Activated CD8-positive, alpha-beta memory T cell treated with anti-CD3 and anti-CD28 coated beads, Interleukin-2, amount 10 ng/mL, durations not matched to agents 7 days and 5 days (primary cell): ENCODE results near the gene CDK11B. TPM values are rescaled to one million over a fixed set of nuclear protein-coding genes. Genes with fewer than 3 reads are reported as not detected.

Experiments
- ATAC-seq: fragments of 150-1000 bp; cut with Tn5 transposase; one replicate; pipeline ENCODE4 v1.10.0; 2021; ENCODE audit warnings: moderate library complexity
- CTCF ChIA-PET: fragments of 350-600 bp; sonication (Branson Sonifier 250); formaldehyde crosslinking; loops from one replicate; lab custom pipeline; 2021; ENCODE audit warnings: antibody characterized with exemption; lab: Charles Lee
- DNase-seq: peaks from one replicate; pipeline ENCODE4 v3.0.0-alpha.2; 2020
- H3K27ac Mint-ChIP-seq: one replicate; pipeline ENCODE4 v1.8.0; 2021; ENCODE audit warnings: mild to moderate bottlenecking, mixed read lengths
- H3K27me3 Mint-ChIP-seq: one replicate; pipeline ENCODE4 v1.8.0; 2021; ENCODE audit warnings: mixed read lengths
- H3K36me3 Mint-ChIP-seq: one replicate; pipeline ENCODE4 v1.8.0; 2021; ENCODE audit warnings: mild to moderate bottlenecking, mixed read lengths
- H3K4me1 Mint-ChIP-seq: one replicate; pipeline ENCODE4 v1.8.0; 2021; ENCODE audit warnings: mixed read lengths
- H3K4me3 Mint-ChIP-seq: one replicate; pipeline ENCODE4 v1.8.0; 2021; ENCODE audit warnings: mild to moderate bottlenecking, moderate library complexity, mixed read lengths
- H3K9me3 Mint-ChIP-seq: one replicate; pipeline ENCODE4 v1.8.0; 2022; ENCODE audit warnings: low read depth, mixed read lengths
- total RNA-seq, 2 experiments: library from RNA; stranded (reverse); gene quantifications; one replicate each; pipeline ENCODE4 v1.2.3, GENCODE V29; 2021

Gene CDK11B
- total RNA-seq, 2 experiments from 2014 or later = 40.5 to 45.9 TPM

DNA sequence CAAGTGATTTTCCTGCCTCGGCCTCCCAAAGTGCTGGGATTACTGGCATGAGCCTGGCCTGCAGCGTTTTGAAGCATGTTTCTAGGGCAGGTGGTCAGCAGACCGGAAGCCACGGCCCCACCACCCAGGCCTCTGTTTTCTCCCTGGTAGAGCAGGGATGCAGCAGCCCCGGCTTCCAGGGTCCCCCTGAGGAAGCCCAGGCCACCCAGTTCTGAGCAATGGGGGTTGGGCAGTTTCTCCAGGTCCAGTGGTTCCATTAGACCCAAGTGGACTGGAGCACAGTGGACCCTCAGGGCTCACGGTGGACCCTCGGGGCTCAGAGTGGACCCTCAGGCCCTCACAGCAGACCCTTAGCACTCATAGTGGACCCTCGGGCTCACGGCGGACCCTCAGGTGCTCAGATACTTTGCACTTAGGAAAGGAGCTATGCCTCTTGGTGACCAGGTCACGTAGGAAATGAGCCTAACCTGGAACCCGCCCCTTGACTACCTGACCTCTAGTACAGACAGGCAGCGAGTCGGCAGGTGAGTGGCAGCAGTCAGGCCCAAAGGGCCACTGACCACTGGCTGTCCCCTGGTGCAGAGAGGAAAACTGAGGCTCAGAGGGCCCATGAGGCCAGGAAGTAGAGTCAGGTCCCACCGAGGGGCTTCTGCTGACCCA lies 54.3 kb downstream of the CDK11B start:
- H3K4me1 Mint-ChIP-seq = peaks cover 9% of the 10 kb centered on the region
- no peak for ATAC-seq
- CTCF ChIA-PET = interaction anchor here (0.7 to 2.0 kb wide), 3 partner anchors 10 to 175 kb away, joined by 3 to 6 read pairs (median 3); no protein-coding TSS in a partner anchor
- no peak overlapping the region for H3K27ac Mint-ChIP-seq
- DNase-seq = no peak
- peaks cover 4% of the 10 kb centered on the region for H3K27me3 Mint-ChIP-seq
- no peak overlapping the region for H3K4me3 Mint-ChIP-seq
- H3K9me3 Mint-ChIP-seq = no peaks in the 10 kb centered on the region
- H3K36me3 Mint-ChIP-seq = no peaks in the 10 kb centered on the region

GRCh38 chr1:1603671-1604373 lies 55.0 kb downstream of the CDK11B start:
- Mint-ChIP-seq H3K9me3 (no peaks in the 10 kb centered on the region), H3K27ac (no peak overlapping the region), H3K27me3 (peaks cover 9% of the 10 kb centered on the region), H3K4me3 (no peak overlapping the region), H3K36me3 (no peaks in the 10 kb centered on the region), H3K4me1 (peaks cover 13% of the 10 kb centered on the region)
- no peak for ATAC-seq
- CTCF ChIA-PET = interaction anchor here (0.7 to 2.0 kb wide), 3 partner anchors 11 to 174 kb away, joined by 3 to 6 read pairs (median 3); no protein-coding TSS in a partner anchor
- DNase-seq = no peak

GRCh38 chr1:1602968-1603506 lies 55.8 kb downstream of the CDK11B start:
- Mint-ChIP-seq H3K36me3 (no peaks in the 10 kb centered on the region), H3K27ac (no peak overlapping the region), H3K4me3 (no peak overlapping the region), H3K9me3 (no peaks in the 10 kb centered on the region), H3K27me3 (peaks cover 14% of the 10 kb centered on the region), H3K4me1 (peaks cover 16% of the 10 kb centered on the region)
- no peak for DNase-seq
- no peak for ATAC-seq
- CTCF ChIA-PET = interaction anchor here (1.2 kb wide), 1 partner anchor 11 kb away, joined by 3 read pairs; no protein-coding TSS in a partner anchor

GRCh38 chr1:1602304-1602967 lies 56.4 kb downstream of the CDK11B start:
- H3K4me3 Mint-ChIP-seq = no peak overlapping the region
- CTCF ChIA-PET = interaction anchor here (1.2 kb wide), 1 partner anchor 12 kb away, joined by 3 read pairs; no protein-coding TSS in a partner anchor
- H3K36me3 Mint-ChIP-seq = no peaks in the 10 kb centered on the region
- peaks cover 19% of the 10 kb centered on the region for H3K27me3 Mint-ChIP-seq
- no peak overlapping the region for H3K27ac Mint-ChIP-seq
- DNase-seq (no peak), ATAC-seq (no peak)
- H3K4me1 Mint-ChIP-seq = peaks cover 12% of the 10 kb centered on the region
- H3K9me3 Mint-ChIP-seq = no peaks in the 10 kb centered on the region

- Mint-ChIP-seq H3K36me3 (no peaks in the 10 kb centered on the region), H3K4me1 (peaks cover 7% of the 10 kb centered on the region), H3K27me3 (peaks cover 19% of the 10 kb centered on the region), H3K27ac (no peak overlapping the region), H3K9me3 (no peaks in the 10 kb centered on the region), H3K4me3 (no peak overlapping the region)
- DNase-seq = no peak
- CTCF ChIA-PET = no interaction called here
- ATAC-seq = no peak
These were observed 57.1 kb downstream of the CDK11B start for GRCh38 chr1:1601564-1602303.

GRCh38 chr1:1600861-1601563 lies 57.8 kb downstream of the CDK11B start:
- CTCF ChIA-PET = no interaction called here
- Mint-ChIP-seq H3K27ac (no peak overlapping the region), H3K4me1 (peaks cover 6% of the 10 kb centered on the region)

GRCh38 chr1:1599935-1600860 lies 58.6 kb downstream of the CDK11B start, which contains the start of gene FNDC10:
FNDC10 (minus strand) TSS chr1:1600135; CDS start chr1:1600015, 120 bp downstream.
- CTCF ChIA-PET = no interaction called here
- peaks cover 6% of the 10 kb centered on the region for H3K4me1 Mint-ChIP-seq
- no peaks in the 10 kb centered on the region for H3K9me3 Mint-ChIP-seq
- H3K36me3 Mint-ChIP-seq = no peaks in the 10 kb centered on the region
- no peak within 1 kb of the TSS for H3K27ac Mint-ChIP-seq
- ATAC-seq (no peak), DNase-seq (no peak)
- H3K4me3 Mint-ChIP-seq = peak within 1 kb of the TSS; percentile 48
- H3K27me3 Mint-ChIP-seq = peaks cover 19% of the 10 kb centered on the region

More at GRCh38 chr1:1600861-1601563, 57.8 kb downstream of the CDK11B start:
- H3K36me3 Mint-ChIP-seq = no peaks in the 10 kb centered on the region
- H3K9me3 Mint-ChIP-seq = no peaks in the 10 kb centered on the region
- H3K27me3 Mint-ChIP-seq = peaks cover 19% of the 10 kb centered on the region
- ATAC-seq (no peak), DNase-seq (no peak)
- H3K4me3 Mint-ChIP-seq = peak overlapping the region; percentile 48

DNA sequence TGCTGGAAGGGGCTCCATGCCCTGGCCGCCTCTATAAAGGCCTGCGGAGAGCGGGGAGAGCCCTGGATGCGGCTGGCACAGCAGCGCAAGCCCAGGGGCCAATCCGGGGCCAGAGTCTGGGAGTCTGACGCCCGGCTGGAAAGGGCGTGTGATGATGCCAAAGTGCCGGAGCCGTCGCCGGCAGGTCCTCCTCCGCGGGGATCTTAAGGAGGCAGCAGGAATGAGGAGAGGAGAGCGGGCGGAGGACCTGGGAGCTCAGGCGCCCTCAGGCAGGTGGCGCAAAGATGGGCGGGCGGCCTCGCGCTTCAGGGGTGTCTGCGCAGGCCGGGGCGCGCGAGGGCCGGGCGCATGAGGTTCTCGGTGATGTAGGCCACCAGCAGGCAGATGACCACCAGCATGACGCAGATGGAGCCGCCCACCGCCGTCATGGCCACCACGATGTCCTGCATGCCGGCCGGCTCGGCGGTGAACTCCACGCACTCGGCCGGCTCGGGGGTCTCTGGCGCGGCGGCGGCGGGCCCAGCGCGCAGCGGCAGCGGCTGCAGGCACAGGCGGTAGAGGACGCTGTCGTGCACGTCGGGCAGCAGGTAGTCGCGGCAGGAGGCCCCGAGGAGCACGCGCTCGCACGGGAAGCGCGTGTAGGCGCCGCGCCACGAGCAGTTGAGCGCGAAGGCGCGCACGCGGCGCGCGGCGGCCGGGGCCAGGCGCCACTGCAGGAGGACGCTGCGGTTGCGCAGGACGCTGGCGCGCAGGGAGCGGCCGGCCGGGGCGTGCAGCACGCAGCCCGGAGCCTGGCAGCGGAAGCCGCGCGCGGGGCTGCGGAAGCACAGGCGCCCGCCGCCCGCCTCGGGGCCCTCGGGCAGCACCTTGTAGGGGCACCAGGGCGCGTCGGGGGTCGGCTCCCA lies 59.5 kb downstream of the CDK11B start:
- H3K36me3 Mint-ChIP-seq = no peaks in the 10 kb centered on the region

GRCh38 chr1:1598720-1599029 lies 60.1 kb downstream of the CDK11B start:
- CTCF ChIA-PET = no interaction called here

More for the DNA sequence above, 59.5 kb downstream of the CDK11B start:
- Mint-ChIP-seq H3K27me3 (peaks cover 19% of the 10 kb centered on the region), H3K27ac (no peak overlapping the region), H3K9me3 (no peaks in the 10 kb centered on the region), H3K4me3 (peak overlapping the region; percentile 40), H3K4me1 (peaks cover 6% of the 10 kb centered on the region)
- DNase-seq (no peak), ATAC-seq (peak; percentile 65)
- CTCF ChIA-PET = no interaction called here

DNA sequence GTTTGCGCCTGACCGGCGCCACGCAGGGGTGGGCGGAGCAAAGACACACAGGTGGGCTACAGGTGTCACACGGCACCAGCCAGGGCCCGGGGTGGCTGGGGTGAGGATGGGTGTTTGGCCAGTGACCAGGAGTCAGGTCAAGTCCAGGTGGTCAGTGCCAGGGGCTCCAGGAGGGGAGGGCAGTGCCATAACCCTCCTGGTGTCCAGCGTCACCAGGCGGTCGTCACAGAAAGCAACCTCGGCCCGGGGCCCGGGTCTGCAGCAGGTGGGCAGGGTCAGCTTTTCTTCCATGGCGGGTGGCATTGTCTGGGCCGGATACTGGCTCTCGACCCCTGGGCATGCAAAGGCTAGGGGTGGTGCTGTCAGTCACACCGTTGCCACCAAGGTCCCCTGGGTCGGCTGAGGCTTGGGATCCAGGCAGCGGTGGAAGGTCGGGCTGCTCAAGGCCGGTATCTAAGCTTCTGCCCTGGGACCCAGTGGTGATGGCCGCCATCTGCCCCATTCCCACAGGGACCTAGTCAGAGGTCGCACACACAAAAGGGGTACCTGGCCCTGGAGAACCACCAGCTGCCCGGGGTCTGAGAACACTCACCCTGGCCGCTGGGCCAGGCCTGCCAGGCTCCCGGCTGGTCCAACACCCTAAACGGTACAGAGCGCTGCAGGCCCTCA lies 60.6 kb downstream of the CDK11B start:
- no peak overlapping the region for H3K27ac Mint-ChIP-seq
- no peak overlapping the region for H3K4me3 Mint-ChIP-seq
- H3K36me3 Mint-ChIP-seq = no peaks in the 10 kb centered on the region
- no peak for DNase-seq
- H3K4me1 Mint-ChIP-seq = peaks cover 6% of the 10 kb centered on the region
- no peaks in the 10 kb centered on the region for H3K9me3 Mint-ChIP-seq
- peaks cover 19% of the 10 kb centered on the region for H3K27me3 Mint-ChIP-seq
- CTCF ChIA-PET = interaction anchor here (1.2 kb wide), 1 partner anchor 81 kb away, joined by 3 read pairs; no protein-coding TSS in a partner anchor
- ATAC-seq = no peak

More at GRCh38 chr1:1598720-1599029, 60.1 kb downstream of the CDK11B start:
- no peaks in the 10 kb centered on the region for H3K36me3 Mint-ChIP-seq
- H3K4me1 Mint-ChIP-seq = peaks cover 6% of the 10 kb centered on the region
- ATAC-seq = no peak
- DNase-seq = no peak
- H3K27me3 Mint-ChIP-seq = peaks cover 19% of the 10 kb centered on the region
- no peaks in the 10 kb centered on the region for H3K9me3 Mint-ChIP-seq
- H3K4me3 Mint-ChIP-seq = peak overlapping the region; percentile 40
- no peak overlapping the region for H3K27ac Mint-ChIP-seq
